Upper lobe of left lung (tissue), 6 donors: Measurements from ENCODE around the gene MID1. TPM values are rescaled to one million over a fixed set of nuclear protein-coding genes. Genes with fewer than 3 reads are reported as not detected.
A peak's percentile ranks its signal among the peaks of the same experiment; 100 is the strongest.

Experiments used
- ATAC-seq, 2 donors: fragments of 200-7000 bp; cut with Tn5 transposase; one replicate each; pipeline ENCODE4 v1.9.1; 2022; ENCODE audit warnings: mild to moderate bottlenecking in 2 of 2, moderate library complexity in 2 of 2; ENCODE audit not compliant: low FRiP score in 2 of 2
- DNase-seq, 2 donors: peaks; one replicate each; pipeline ENCODE4 v3.0.0-alpha.2; 2019 to 2020
- H3K27ac ChIP-seq, 4 donors: fragments of 200-600 bp; sonication (generic); one replicate each; pipeline ENCODE4 v1.5.1; 2016 to 2019
- H3K27me3 ChIP-seq, 4 donors: fragments of 200-600 bp; sonication (generic); one replicate each; pipeline ENCODE4 v1.5.1; 2017 to 2019
- H3K36me3 ChIP-seq, 4 donors: fragments of 200-600 bp; sonication (generic); one replicate each; pipeline ENCODE4 v1.5.1; 2016 to 2019
- H3K4me1 ChIP-seq, 4 donors: fragments of 200-600 bp; sonication (generic); one replicate each; pipeline ENCODE4 v1.5.1; 2018 to 2019
- H3K4me3 ChIP-seq, 4 donors: fragments of 200-600 bp; sonication (generic); one replicate each; pipeline ENCODE4 v1.5.1; 2017 to 2019; ENCODE audit warnings: mild to moderate bottlenecking in 2 of 4, moderate library complexity in 1 of 4
- H3K9me3 ChIP-seq, 4 donors: fragments of 200-600 bp; sonication (generic); one replicate each; pipeline ENCODE4 v1.5.1; 2018 to 2019
- CTCF ChIP-seq, 6 experiments: fragments of 450-650 bp in 4 of 6; fragments of 200-600 bp in 2 of 6; sonication (generic) in 2 of 6; IDR thresholded peaks; one replicate each; pipeline ENCODE4 v1.5.1; 2016 to 2019; ENCODE audit warnings: antibody characterized with exemption in 6 of 6
- EP300 ChIP-seq, 4 donors: sonication (generic); formaldehyde crosslinking; IDR thresholded peaks; one replicate each; pipeline ENCODE4 v1.5.1; 2017; ENCODE audit warnings: antibody characterized with exemption in 4 of 4, control low read depth in 2 of 4
- POLR2A ChIP-seq, 4 donors: fragments of 450-650 bp; IDR thresholded peaks; one replicate each; pipeline ENCODE4 v1.5.1; 2016 to 2017; ENCODE audit warnings: antibody characterized with exemption in 4 of 4, mild to moderate bottlenecking in 2 of 4
- POLR2AphosphoS5 ChIP-seq, 2 donors: sonication (generic); formaldehyde crosslinking; IDR thresholded peaks; one replicate each; pipeline ENCODE4 v1.5.1; 2017; ENCODE audit warnings: antibody characterized with exemption in 2 of 2
- WGBS, 2 donors: methylation state at CpG; one replicate each; pipeline ENCODE4 v1.1.5; 2017 to 2018; 5-methylcytosine and 5-hydroxymethylcytosine counted together
- total RNA-seq, 6 donors: library from RNA; depleted of rRNA in 4 of 6; stranded (reverse); fragments of >200 nt in 4 of 6; gene quantifications; one replicate each; pipeline versions ENCODE4 v1.1.0 to v1.2.1, GENCODE V29; 2016 to 2021
- donor health status: DM: no; HTN: no; CAD: no; lungs with moderate emphysema.
- donor health status: DM: no; HTN: yes; CAD: no; lungs with severe emphysema.

The MID1 gene
- total RNA-seq, 6 donors from 2014 or later: 17.2 to 36.7 (median 25.6) TPM

- ATAC-seq (peak in 1 of 2 donors; percentile 41), DNase-seq (no peak)
- no peak for TF ChIP-seq POLR2A (IDR thresholded peaks at IDR 0.05)
- no peak for TF ChIP-seq CTCF (IDR thresholded peaks at IDR 0.05)
- no peak for TF ChIP-seq EP300 (IDR thresholded peaks at IDR 0.05)
- no peak for TF ChIP-seq POLR2AphosphoS5 (IDR thresholded peaks at IDR 0.05)
- no peak overlapping the region for H3K4me3 ChIP-seq
- H3K9me3 ChIP-seq: no peaks in the 10 kb centered on the region
- H3K27ac ChIP-seq: no peak overlapping the region
- H3K27me3 ChIP-seq: no peaks in the 10 kb centered on the region
- 59 to 70% methylated on average over 4 of the region's 4 CpGs for WGBS, 2 donors
- H3K36me3 ChIP-seq: no peaks in the 10 kb centered on the region
- no peaks in the 10 kb centered on the region for H3K4me1 ChIP-seq
Measured at GRCh38 chrX:10529344-10529743, 91.0 kb downstream of the MID1 start.

GRCh38 chrX:10526451-10526850 lies 93.9 kb downstream of the MID1 start:
- Histone ChIP-seq H3K27ac (no peak overlapping the region), H3K4me1 (no peaks in the 10 kb centered on the region), H3K9me3 (no peaks in the 10 kb centered on the region), H3K36me3 (no peaks in the 10 kb centered on the region), H3K27me3 (no peaks in the 10 kb centered on the region), H3K4me3 (no peak overlapping the region)
- DNase-seq (no peak), ATAC-seq (no peak)
- WGBS, 2 donors: 47 to 50% methylated on average over 1 of the region's 1 CpG
- TF ChIP-seq POLR2AphosphoS5 (IDR thresholded peaks at IDR 0.05): no peak
- TF ChIP-seq POLR2A (IDR thresholded peaks at IDR 0.05): no peak
- no peak for TF ChIP-seq EP300 (IDR thresholded peaks at IDR 0.05)
- TF ChIP-seq CTCF (IDR thresholded peaks at IDR 0.05): no peak

- ATAC-seq (no peak), DNase-seq (no peak)
- WGBS, 2 donors: 58 to 77% methylated on average over 5 to 6 of the region's 6 CpGs
- TF ChIP-seq EP300 (IDR thresholded peaks at IDR 0.05): no peak
- no peak for TF ChIP-seq POLR2AphosphoS5 (IDR thresholded peaks at IDR 0.05)
- TF ChIP-seq POLR2A (IDR thresholded peaks at IDR 0.05): no peak
- TF ChIP-seq CTCF (IDR thresholded peaks at IDR 0.05): no peak
- no peaks in the 10 kb centered on the region for H3K27me3 ChIP-seq
- H3K4me3 ChIP-seq: no peak overlapping the region
- H3K4me1 ChIP-seq: no peaks in the 10 kb centered on the region
- H3K27ac ChIP-seq: no peak overlapping the region
- H3K9me3 ChIP-seq: no peaks in the 10 kb centered on the region
- no peaks in the 10 kb centered on the region for H3K36me3 ChIP-seq
Measured at GRCh38 chrX:10525381-10526120, 94.8 kb downstream of the MID1 start.

GRCh38 chrX:10524578-10524977 lies 95.8 kb downstream of the MID1 start:
- no peaks in the 10 kb centered on the region for H3K27me3 ChIP-seq
- H3K36me3 ChIP-seq: no peaks in the 10 kb centered on the region
- H3K4me1 ChIP-seq: no peaks in the 10 kb centered on the region
- TF ChIP-seq POLR2A (IDR thresholded peaks at IDR 0.05) (no peak), POLR2AphosphoS5 (IDR thresholded peaks at IDR 0.05) (no peak), CTCF (IDR thresholded peaks at IDR 0.05) (no peak), EP300 (IDR thresholded peaks at IDR 0.05) (no peak)
- no peak overlapping the region for H3K4me3 ChIP-seq
- DNase-seq (no peak), ATAC-seq (no peak)
- H3K9me3 ChIP-seq: no peaks in the 10 kb centered on the region
- no peak overlapping the region for H3K27ac ChIP-seq
- 65 to 94% methylated on average over 1 of the region's 1 CpG for WGBS, 2 donors

GRCh38 chrX:10519761-10520160 lies 100.6 kb downstream of the MID1 start:
- Histone ChIP-seq H3K4me3 (no peak overlapping the region), H3K36me3 (no peaks in the 10 kb centered on the region), H3K9me3 (no peaks in the 10 kb centered on the region), H3K27ac (no peak overlapping the region), H3K27me3 (no peaks in the 10 kb centered on the region), H3K4me1 (no peaks in the 10 kb centered on the region)
- TF ChIP-seq POLR2AphosphoS5 (IDR thresholded peaks at IDR 0.05) (no peak), EP300 (IDR thresholded peaks at IDR 0.05) (no peak), CTCF (IDR thresholded peaks at IDR 0.05) (no peak), POLR2A (IDR thresholded peaks at IDR 0.05) (no peak)
- DNase-seq (no peak), ATAC-seq (no peak)
